K562 (cell line): ENCODE data around the gene RAB5B. TPM values are rescaled to one million over a fixed set of nuclear protein-coding genes. Genes with fewer than 3 reads are reported as not detected.

ENCODE experiments used
- CBFA2T2 ChIP-seq: fragments of 450-650 bp; conservative IDR thresholded peaks from 2 replicates; pipeline ENCODE4 v1.6.1; 2017; ENCODE audit warnings: mild to moderate bottlenecking
- EP400 ChIP-seq: fragments of 450-650 bp; IDR thresholded peaks from 2 replicates; pipeline ENCODE4 v1.6.1; 2017; ENCODE audit warnings: antibody characterized with exemption, mild to moderate bottlenecking, moderate library complexity
- FOSL1 ChIP-seq: fragments of 200-800 bp; sonication (Bioruptor generic); conservative IDR thresholded peaks from 2 replicates; pipeline ENCODE4 v1.6.1; 2016; ENCODE audit warnings: missing genetic modification characterization, missing compliant biosample characterization
- GABPB1 ChIP-seq: sonication (generic); formaldehyde crosslinking; IDR thresholded peaks from 2 replicates; pipeline ENCODE4 v1.8.0; 2022; ENCODE audit warnings: mild to moderate bottlenecking, missing genetic modification reagents
- HLTF ChIP-seq: fragments of 450-650 bp; IDR thresholded peaks from 2 replicates; pipeline ENCODE4 v1.6.1; 2016
- KAT7 ChIP-seq: sonication (generic); formaldehyde crosslinking; IDR thresholded peaks from 2 replicates; pipeline ENCODE4 v1.8.0; 2022; ENCODE audit warnings: missing genetic modification reagents, mild to moderate bottlenecking, borderline replicate concordance
- MIER1 ChIP-seq: fragments of 450-650 bp; IDR thresholded peaks from 2 replicates; pipeline ENCODE4 v1.6.1; 2016; ENCODE audit warnings: antibody characterized with exemption, mild to moderate bottlenecking, low read depth
- MTA1 ChIP-seq: fragments of 450-650 bp; IDR thresholded peaks from 2 replicates; pipeline ENCODE4 v1.6.1; 2017; ENCODE audit warnings: borderline replicate concordance
- NCOA1 ChIP-seq: fragments of 450-650 bp; IDR thresholded peaks from 2 replicates; pipeline ENCODE4 v1.6.1; 2016; ENCODE audit warnings: low read depth
- NFYB ChIP-seq: IDR thresholded peaks from 2 replicates; pipeline ENCODE4 v1.6.1; 2011; ENCODE audit warnings: mild to moderate bottlenecking, moderate library complexity; ENCODE audit not compliant: insufficient read length; ENCODE audit errors: extremely low read depth
- NR2C2 ChIP-seq, 2 experiments: fragments of 200-800 bp in 1 of 2; sonication (Bioruptor generic) in 1 of 2; sonication (generic) in 1 of 2; formaldehyde crosslinking in 1 of 2; IDR thresholded peaks; 2 replicates each; pipeline versions ENCODE4 v1.6.1 to v1.8.0; 2016 to 2022; ENCODE audit warnings: mild to moderate bottlenecking in 1 of 2, missing compliant biosample characterization in 1 of 2, missing genetic modification characterization in 1 of 2, missing genetic modification reagents in 1 of 2
- OTX1 ChIP-seq: fragments of 450-650 bp; formaldehyde crosslinking; IDR thresholded peaks from 2 replicates; pipeline ENCODE4 v1.4.0; 2022; ENCODE audit warnings: mild to moderate bottlenecking
- RBM34 ChIP-seq: fragments of 200-400 bp; formaldehyde crosslinking; IDR thresholded peaks from 2 replicates; pipeline ENCODE4 v1.6.1; 2018; ENCODE audit warnings: low read length, borderline replicate concordance; ENCODE audit not compliant: insufficient read depth
- SMARCC2 ChIP-seq: fragments of 450-650 bp; IDR thresholded peaks from 2 replicates; pipeline ENCODE4 v1.6.1; 2017; ENCODE audit warnings: antibody characterized with exemption, moderate library complexity, mild to moderate bottlenecking, low read depth
- SP2 ChIP-seq: IDR thresholded peaks from 2 replicates; pipeline ENCODE4 v1.6.1; 2011; ENCODE audit warnings: mild to moderate bottlenecking, low read depth, low read length, moderate library complexity; ENCODE audit not compliant: poor library complexity, severe bottlenecking; ENCODE audit errors: extremely low read depth
- TCFL5 ChIP-seq: fragments of 250-450 bp; sonication (Bioruptor Pico); conservative IDR thresholded peaks from 2 replicates; pipeline ENCODE4 v1.6.1; 2021; ENCODE audit warnings: mild to moderate bottlenecking, moderate library complexity, matching md5 sums
- TEAD4 ChIP-seq, 2 experiments: sonication (generic) in 1 of 2; formaldehyde crosslinking in 1 of 2; IDR thresholded peaks; 2 replicates each; pipeline versions ENCODE4 v1.6.1 to v1.8.0; 2012 to 2022; ENCODE audit warnings: borderline replicate concordance in 1 of 2, inconsistent platforms in 1 of 2, low read length in 1 of 2, mild to moderate bottlenecking in 1 of 2, missing genetic modification reagents in 1 of 2
- ZBTB17 ChIP-seq: fragments of 450-650 bp; formaldehyde crosslinking; IDR thresholded peaks from 2 replicates; pipeline ENCODE4 v1.4.0; 2020; ENCODE audit warnings: mild to moderate bottlenecking
- polyA plus RNA-seq, 8 experiments: library from polyadenylated mRNA; depleted of rRNA in 4 of 8; stranded (reverse) in 5 of 8; unstranded in 3 of 8; fragments of >200 nt; fragmentation: Nextera tagmentation in 2 of 8; fragmentation: Illumina TruSeq in 1 of 8; extraction: Ambion mirVana in 2 of 8; extraction: Trizol in 1 of 8; gene quantifications; 2 replicates each; pipeline versions ENCODE4 v1.2.1 to v1.2.3, GENCODE V29; 2011 to 2014; ENCODE audit warnings: inconsistent platforms in 1 of 8, missing spikeins in 1 of 8
- total RNA-seq, 7 experiments: library from RNA; depleted of rRNA in 6 of 7; stranded (reverse); fragments of >200 nt in 6 of 7; fragmentation: Illumina TruSeq in 2 of 7; extraction: Trizol in 2 of 7; gene quantifications; 2 replicates each; pipeline versions ENCODE4 v1.2.1 to v1.2.3, GENCODE V29; 2011 to 2021; ENCODE audit warnings: low replicate concordance in 1 of 7
- TF ChIP-seq, protein P1 (sequence below): fragments of 450-650 bp; IDR thresholded peaks from 2 replicates; pipeline ENCODE4 v1.6.1; 2016; ENCODE audit warnings: missing biosample characterization, missing genetic modification characterization
- TF ChIP-seq, protein P2 (sequence below): sonication (generic); formaldehyde crosslinking; IDR thresholded peaks from 2 replicates; pipeline ENCODE4 v1.8.0; 2022; ENCODE audit warnings: missing genetic modification reagents, mild to moderate bottlenecking, borderline replicate concordance
- TF ChIP-seq, protein P3 (sequence below): conservative IDR thresholded peaks from 2 replicates; pipeline ENCODE4 v1.6.1; 2011; ENCODE audit warnings: low read depth, mild to moderate bottlenecking, low read length; ENCODE audit not compliant: control insufficient read depth
- TF ChIP-seq, protein P4 (sequence below): fragments of 450-650 bp; IDR thresholded peaks from 2 replicates; pipeline ENCODE4 v1.6.1; 2016

Gene RAB5B
- total and polyA plus RNA-seq, 9 of the 15 experiments (the other 6 are each of a cell fraction or from before 2014, with no cell fraction given) = 6.8 to 73.8 (median 25.2) TPM

DNA sequence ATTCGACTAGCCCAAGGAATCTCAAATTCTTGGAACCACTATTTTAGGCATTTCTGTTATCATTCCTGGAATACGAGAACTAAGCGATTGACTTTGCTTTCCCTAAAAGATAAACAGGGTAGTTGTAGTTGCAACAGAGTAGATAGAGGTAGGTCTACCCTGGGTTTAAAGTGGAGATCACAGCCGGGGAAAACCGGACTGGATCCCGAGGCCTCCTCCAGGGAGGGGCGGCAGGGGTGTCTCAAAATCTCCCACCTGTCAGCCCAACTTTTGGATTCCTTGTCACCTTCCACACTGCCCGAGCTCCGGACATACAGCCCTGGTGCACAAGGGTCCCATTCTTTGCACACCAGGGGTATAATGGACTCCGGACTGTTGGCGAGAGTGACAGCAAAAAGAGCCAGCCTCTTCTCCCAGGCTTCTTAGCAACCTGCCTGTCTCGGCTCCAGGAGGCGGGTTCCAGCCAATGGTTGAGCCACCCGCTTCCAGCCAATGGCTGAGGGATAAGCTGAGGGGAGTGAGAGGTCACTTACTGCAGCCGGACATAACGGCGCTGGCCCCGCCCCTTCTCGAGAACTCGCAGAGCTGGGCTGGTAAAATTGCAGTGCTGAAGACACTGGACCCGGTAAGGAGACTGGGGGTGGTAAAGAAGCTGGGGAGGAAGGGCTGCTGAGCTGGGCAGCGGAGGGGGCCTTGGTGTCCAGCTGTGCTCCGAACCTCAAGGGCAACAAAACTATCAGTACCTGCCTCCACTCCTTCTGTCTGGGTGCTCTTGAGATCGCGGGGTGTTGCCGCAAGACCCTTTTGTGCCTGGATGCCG lies 23.0 kb downstream of the RAB5B start, which contains the start of gene SUOX (continued):
- peak; percentile 43; the same call in 1 of the 2 replicates for TF ChIP-seq NR2C2 (CRISPR knock-in tag; IDR thresholded peaks at IDR 0.05)
- TF ChIP-seq NR2C2 (tag; IDR thresholded peaks at IDR 0.05) = peak; percentile 93
- TF ChIP-seq EP400 = 0 out of 2 replicates have a peak, but pooled peaks have one; percentile 24
- TF ChIP-seq HLTF = no peak; the same call in 1 of the 2 replicates
- TF ChIP-seq ZBTB17 = peak; percentile 39; the same call in 1 of the 2 replicates
- TF ChIP-seq, protein P1, sequence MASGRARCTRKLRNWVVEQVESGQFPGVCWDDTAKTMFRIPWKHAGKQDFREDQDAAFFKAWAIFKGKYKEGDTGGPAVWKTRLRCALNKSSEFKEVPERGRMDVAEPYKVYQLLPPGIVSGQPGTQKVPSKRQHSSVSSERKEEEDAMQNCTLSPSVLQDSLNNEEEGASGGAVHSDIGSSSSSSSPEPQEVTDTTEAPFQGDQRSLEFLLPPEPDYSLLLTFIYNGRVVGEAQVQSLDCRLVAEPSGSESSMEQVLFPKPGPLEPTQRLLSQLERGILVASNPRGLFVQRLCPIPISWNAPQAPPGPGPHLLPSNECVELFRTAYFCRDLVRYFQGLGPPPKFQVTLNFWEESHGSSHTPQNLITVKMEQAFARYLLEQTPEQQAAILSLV (tag) = no peak
- TF ChIP-seq GABPB1 = peak; percentile 12; the same call in 1 of the 2 replicates
- TF ChIP-seq NFYB = peak; percentile 88
- TF ChIP-seq, protein P2, sequence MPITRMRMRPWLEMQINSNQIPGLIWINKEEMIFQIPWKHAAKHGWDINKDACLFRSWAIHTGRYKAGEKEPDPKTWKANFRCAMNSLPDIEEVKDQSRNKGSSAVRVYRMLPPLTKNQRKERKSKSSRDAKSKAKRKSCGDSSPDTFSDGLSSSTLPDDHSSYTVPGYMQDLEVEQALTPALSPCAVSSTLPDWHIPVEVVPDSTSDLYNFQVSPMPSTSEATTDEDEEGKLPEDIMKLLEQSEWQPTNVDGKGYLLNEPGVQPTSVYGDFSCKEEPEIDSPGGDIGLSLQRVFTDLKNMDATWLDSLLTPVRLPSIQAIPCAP = no peak
- TF ChIP-seq TCFL5 (CRISPR knock-in tag) = no peak
- no peak; the same call in 1 of the 2 replicates for TF ChIP-seq TEAD4 (IDR thresholded peaks at IDR 0.05; ENCODE audit: low read length)
- no peak for TF ChIP-seq TEAD4 (CRISPR knock-in tag; IDR thresholded peaks at IDR 0.05; ENCODE audit: borderline replicate concordance)
- no peak for TF ChIP-seq KAT7
- no peak for TF ChIP-seq MTA1
- no peak for TF ChIP-seq RBM34
- no peak for TF ChIP-seq SMARCC2
- peak; percentile 51 for TF ChIP-seq SP2
- TF ChIP-seq MIER1 = no peak
- TF ChIP-seq FOSL1 (tag) = no peak
- no peak for TF ChIP-seq NCOA1
- TF ChIP-seq, protein P3, sequence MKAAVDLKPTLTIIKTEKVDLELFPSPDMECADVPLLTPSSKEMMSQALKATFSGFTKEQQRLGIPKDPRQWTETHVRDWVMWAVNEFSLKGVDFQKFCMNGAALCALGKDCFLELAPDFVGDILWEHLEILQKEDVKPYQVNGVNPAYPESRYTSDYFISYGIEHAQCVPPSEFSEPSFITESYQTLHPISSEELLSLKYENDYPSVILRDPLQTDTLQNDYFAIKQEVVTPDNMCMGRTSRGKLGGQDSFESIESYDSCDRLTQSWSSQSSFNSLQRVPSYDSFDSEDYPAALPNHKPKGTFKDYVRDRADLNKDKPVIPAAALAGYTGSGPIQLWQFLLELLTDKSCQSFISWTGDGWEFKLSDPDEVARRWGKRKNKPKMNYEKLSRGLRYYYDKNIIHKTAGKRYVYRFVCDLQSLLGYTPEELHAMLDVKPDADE = 0 out of 2 replicates have a peak, but pooled peaks have one; percentile 48
- TF ChIP-seq OTX1 = 0 out of 2 replicates have a peak, but pooled peaks have one; percentile 15
- no peak for TF ChIP-seq CBFA2T2
- TF ChIP-seq, protein P4, sequence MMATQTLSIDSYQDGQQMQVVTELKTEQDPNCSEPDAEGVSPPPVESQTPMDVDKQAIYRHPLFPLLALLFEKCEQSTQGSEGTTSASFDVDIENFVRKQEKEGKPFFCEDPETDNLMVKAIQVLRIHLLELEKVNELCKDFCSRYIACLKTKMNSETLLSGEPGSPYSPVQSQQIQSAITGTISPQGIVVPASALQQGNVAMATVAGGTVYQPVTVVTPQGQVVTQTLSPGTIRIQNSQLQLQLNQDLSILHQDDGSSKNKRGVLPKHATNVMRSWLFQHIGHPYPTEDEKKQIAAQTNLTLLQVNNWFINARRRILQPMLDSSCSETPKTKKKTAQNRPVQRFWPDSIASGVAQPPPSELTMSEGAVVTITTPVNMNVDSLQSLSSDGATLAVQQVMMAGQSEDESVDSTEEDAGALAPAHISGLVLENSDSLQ = peak; percentile 98
